Measurements from ENCODE around the gene CAMSAP3.

Gene CAMSAP3

GRCh38 chr19:7597689-7598088 lies 2.0 kb downstream of the CAMSAP3 start:
- Histone ChIP-seq H3K4me3 (replicated peaks; ENCODE audit: low read depth, low read length) (no peak overlapping the region), H3K36me3 (ENCODE audit: control insufficient read depth, insufficient read depth, low read length) (no peaks in the 10 kb centered on the region), H3K27me3 (replicated peaks; ENCODE audit: control insufficient read depth, insufficient read depth, low read length) (no peaks in the 10 kb centered on the region)
- TF ChIP-seq CTCF (IDR thresholded peaks at IDR 0.05; ENCODE audit: insufficient read depth, low read length, poor library complexity, severe bottlenecking): no peak
- no peak for DNase-seq (ENCODE audit: extremely low read depth, insufficient read length)

DNA sequence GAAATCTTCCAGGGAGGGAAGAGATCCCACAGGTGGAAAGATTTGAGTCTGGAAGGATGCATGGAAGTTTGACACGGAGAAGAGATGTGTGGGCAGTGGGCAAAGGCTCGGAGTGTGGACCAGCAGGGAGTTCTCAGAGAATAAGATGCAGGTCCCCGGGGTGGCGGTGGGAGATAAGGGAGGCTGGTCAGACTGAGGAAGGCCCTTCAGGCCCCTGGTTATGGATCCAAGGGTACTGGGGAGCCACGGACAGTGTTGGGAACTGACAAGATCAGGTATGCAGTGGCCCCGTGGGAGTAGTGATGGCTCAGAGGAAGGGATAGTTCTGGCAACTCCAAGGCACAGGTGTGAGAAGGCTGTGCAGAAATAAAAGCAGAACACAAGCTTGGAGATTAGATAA lies 2.5 kb downstream of the CAMSAP3 start:
- Histone ChIP-seq H3K36me3 (ENCODE audit: control insufficient read depth, insufficient read depth, low read length) (no peaks in the 10 kb centered on the region), H3K4me3 (replicated peaks; ENCODE audit: low read depth, low read length) (no peak overlapping the region), H3K27me3 (replicated peaks; ENCODE audit: control insufficient read depth, insufficient read depth, low read length) (no peaks in the 10 kb centered on the region)
- TF ChIP-seq CTCF (IDR thresholded peaks at IDR 0.05; ENCODE audit: insufficient read depth, low read length, poor library complexity, severe bottlenecking): no peak
- no peak for DNase-seq (ENCODE audit: extremely low read depth, insufficient read length)

- Histone ChIP-seq H3K36me3 (ENCODE audit: control insufficient read depth, insufficient read depth, low read length) (no peaks in the 10 kb centered on the region), H3K4me3 (replicated peaks; ENCODE audit: low read depth, low read length) (no peak overlapping the region), H3K27me3 (replicated peaks; ENCODE audit: control insufficient read depth, insufficient read depth, low read length) (no peaks in the 10 kb centered on the region)
- DNase-seq (ENCODE audit: extremely low read depth, insufficient read length): no peak
- no peak for TF ChIP-seq CTCF (IDR thresholded peaks at IDR 0.05; ENCODE audit: insufficient read depth, low read length, poor library complexity, severe bottlenecking)
These were observed 5.1 kb downstream of the CAMSAP3 start for GRCh38 chr19:7600721-7601120.

DNA sequence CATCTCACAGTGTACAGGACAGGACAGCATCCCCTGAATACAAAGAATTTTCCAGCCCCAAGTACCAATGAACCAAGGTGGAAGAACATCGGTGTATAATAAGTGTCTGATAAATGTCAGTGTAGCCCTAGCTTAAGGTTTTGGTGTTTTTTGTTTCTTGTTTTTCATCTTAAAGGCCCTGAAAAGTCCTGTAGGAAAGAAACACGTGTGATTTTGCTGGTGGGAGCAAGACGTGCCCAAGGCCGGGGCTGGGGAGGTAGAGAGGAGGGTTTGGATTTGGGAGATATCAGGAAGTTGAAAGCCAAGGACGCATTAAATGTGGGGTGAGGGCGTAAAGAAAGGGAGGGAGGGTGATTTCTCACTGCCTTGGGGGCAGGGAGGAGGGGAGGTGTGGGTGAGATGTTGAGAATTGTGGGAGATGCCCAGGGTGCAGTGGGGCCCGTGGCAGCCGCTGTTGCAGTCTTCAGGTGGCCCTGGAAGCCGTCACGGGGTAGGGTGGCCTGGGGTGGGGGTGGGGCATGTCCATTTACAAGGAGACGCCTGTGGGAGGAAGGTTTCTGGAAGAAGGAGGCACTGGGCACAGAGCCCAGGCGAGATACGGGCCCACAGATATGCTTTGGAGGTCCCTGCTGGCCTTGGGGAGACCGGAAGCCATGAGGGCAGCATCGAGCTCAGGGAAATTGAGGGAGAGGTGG lies 6.7 kb downstream of the CAMSAP3 start:
- Histone ChIP-seq H3K27me3 (replicated peaks; ENCODE audit: control insufficient read depth, insufficient read depth, low read length) (no peaks in the 10 kb centered on the region), H3K36me3 (ENCODE audit: control insufficient read depth, insufficient read depth, low read length) (no peaks in the 10 kb centered on the region), H3K4me3 (replicated peaks; ENCODE audit: low read depth, low read length) (no peak overlapping the region)
- no peak for TF ChIP-seq CTCF (IDR thresholded peaks at IDR 0.05; ENCODE audit: insufficient read depth, low read length, poor library complexity, severe bottlenecking)
- DNase-seq (ENCODE audit: extremely low read depth, insufficient read length): no peak

DNA sequence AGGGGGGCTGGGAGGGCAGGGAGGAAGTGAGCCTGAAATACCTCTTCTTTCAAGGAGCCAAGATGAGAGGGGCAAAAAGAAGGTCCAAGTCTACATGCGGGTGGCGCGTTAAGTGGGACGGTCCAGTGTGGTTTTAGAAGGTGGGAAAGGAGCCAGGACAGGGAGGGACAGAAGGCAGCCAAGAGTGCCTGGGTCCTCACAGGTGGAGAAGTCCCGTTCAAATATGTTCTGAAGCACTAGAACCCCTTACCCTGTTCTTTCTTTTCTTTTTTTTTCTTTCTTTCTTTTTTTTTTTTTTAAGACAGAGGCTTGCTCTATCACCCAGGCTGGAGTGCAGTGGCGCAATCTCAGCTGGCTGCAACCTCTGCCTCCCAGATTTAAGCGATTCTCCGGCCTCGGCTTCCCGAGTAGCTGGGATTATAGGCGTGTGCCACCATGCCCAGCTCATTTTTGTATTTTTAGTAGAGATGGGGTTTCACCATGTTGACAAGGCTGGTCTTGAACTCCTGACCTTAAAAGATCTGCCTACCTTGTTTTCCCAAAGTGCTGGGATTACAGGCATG lies 7.4 kb downstream of the CAMSAP3 start:
- no peak for TF ChIP-seq CTCF (IDR thresholded peaks at IDR 0.05; ENCODE audit: insufficient read depth, low read length, poor library complexity, severe bottlenecking)
- no peak for DNase-seq (ENCODE audit: extremely low read depth, insufficient read length)
- Histone ChIP-seq H3K4me3 (replicated peaks; ENCODE audit: low read depth, low read length) (no peak overlapping the region), H3K36me3 (ENCODE audit: control insufficient read depth, insufficient read depth, low read length) (no peaks in the 10 kb centered on the region), H3K27me3 (replicated peaks; ENCODE audit: control insufficient read depth, insufficient read depth, low read length) (no peaks in the 10 kb centered on the region)
